Right lobe of liver (tissue), 6 donors: ENCODE data around the gene PSMD13. TPM values are rescaled to one million over a fixed set of nuclear protein-coding genes. Genes with fewer than 3 reads are reported as not detected.

Experiments used
- ATAC-seq, 4 donors: fragments of 200-7000 bp; cut with Tn5 transposase; one replicate each; pipeline ENCODE4 v1.9.1; 2020; ENCODE audit warnings: mild to moderate bottlenecking in 4 of 4, moderate library complexity in 4 of 4
- DNase-seq, 3 donors: peaks; one replicate each; pipeline ENCODE4 v3.0.0-alpha.2; 2020
- H3K27ac ChIP-seq, 3 donors: fragments of 200-600 bp; one replicate each; pipeline ENCODE4 v1.8.0; 2022
- H3K27me3 ChIP-seq, 2 donors: fragments of 200-600 bp; one replicate each; pipeline ENCODE4 v1.8.0; 2022
- H3K36me3 ChIP-seq, 4 donors: fragments of 200-600 bp; sonication (generic) in 1 of 4; one replicate each; pipeline versions ENCODE4 v1.5.1 to v1.8.0; 2017 to 2022; ENCODE audit warnings: control low read depth in 1 of 4
- H3K4me1 ChIP-seq, 4 donors: fragments of 200-600 bp; sonication (generic) in 1 of 4; one replicate each; pipeline versions ENCODE4 v1.5.1 to v1.8.0; 2017 to 2022; ENCODE audit warnings: control low read depth in 1 of 4
- H3K4me3 ChIP-seq, 3 donors: fragments of 200-600 bp; one replicate each; pipeline ENCODE4 v1.8.0; 2022
- H3K9me3 ChIP-seq, 4 donors: fragments of 200-600 bp; sonication (generic) in 1 of 4; one replicate each; pipeline versions ENCODE4 v1.5.1 to v1.8.0; 2017 to 2022; ENCODE audit warnings: control low read depth in 1 of 4
- POLR2A ChIP-seq: fragments of 450-650 bp; IDR thresholded peaks from one replicate; pipeline ENCODE4 v1.6.1; 2017; ENCODE audit warnings: antibody characterized with exemption, mild to moderate bottlenecking
- WGBS: methylation state at CpG from one replicate; pipeline ENCODE4 v1.1.6; 2018; ENCODE audit warnings: low coverage, low lambda C conversion rate; ENCODE audit not compliant: insufficient coverage; ENCODE audit errors: missing lambda C conversion rate; 5-methylcytosine and 5-hydroxymethylcytosine counted together
- intact Hi-C, 2 donors: fragments of 100-400 bp; cut with DNase I; formaldehyde crosslinking; loops; one replicate each; pipeline versions ENCODE4 v1.11.2 to v1.14.1; 2022
- total RNA-seq, 6 experiments: library from RNA; depleted of rRNA in 2 of 6; stranded (reverse); fragments of >200 nt in 2 of 6; fragmentation: NEBNext Ultra II Directional in 3 of 6; extraction: Animal tissue kit (Norgen Biotek cat#: 25700) in 3 of 6; gene quantifications; one replicate each; pipeline versions ENCODE4 v1.1.0 to v1.2.4, GENCODE V29; 2016 to 2023
- TF ChIP-seq, protein P1 (sequence below), 4 donors: fragments of 200-600 bp in 3 of 4; fragments of 450-650 bp in 1 of 4; IDR thresholded peaks; one replicate each; pipeline versions ENCODE4 v1.5.1 to v1.8.0; 2016 to 2022; ENCODE audit warnings: antibody characterized with exemption in 4 of 4, mild to moderate bottlenecking in 2 of 4
- donor health status: DM: no; HTN: yes; CAD: no.
- donor health status: DM: no; HTN: no; CAD: no.
- donor health status: DM: no; HTN: no; CAD: no.
- donor health status: DM: no; HTN: yes; CAD: no.
- donor health status: DM: no; HTN: yes; CAD: no.

The PSMD13 gene
- total RNA-seq, 6 experiments from 2014 or later: 46.1 to 71.5 (median 48.7) TPM

DNA sequence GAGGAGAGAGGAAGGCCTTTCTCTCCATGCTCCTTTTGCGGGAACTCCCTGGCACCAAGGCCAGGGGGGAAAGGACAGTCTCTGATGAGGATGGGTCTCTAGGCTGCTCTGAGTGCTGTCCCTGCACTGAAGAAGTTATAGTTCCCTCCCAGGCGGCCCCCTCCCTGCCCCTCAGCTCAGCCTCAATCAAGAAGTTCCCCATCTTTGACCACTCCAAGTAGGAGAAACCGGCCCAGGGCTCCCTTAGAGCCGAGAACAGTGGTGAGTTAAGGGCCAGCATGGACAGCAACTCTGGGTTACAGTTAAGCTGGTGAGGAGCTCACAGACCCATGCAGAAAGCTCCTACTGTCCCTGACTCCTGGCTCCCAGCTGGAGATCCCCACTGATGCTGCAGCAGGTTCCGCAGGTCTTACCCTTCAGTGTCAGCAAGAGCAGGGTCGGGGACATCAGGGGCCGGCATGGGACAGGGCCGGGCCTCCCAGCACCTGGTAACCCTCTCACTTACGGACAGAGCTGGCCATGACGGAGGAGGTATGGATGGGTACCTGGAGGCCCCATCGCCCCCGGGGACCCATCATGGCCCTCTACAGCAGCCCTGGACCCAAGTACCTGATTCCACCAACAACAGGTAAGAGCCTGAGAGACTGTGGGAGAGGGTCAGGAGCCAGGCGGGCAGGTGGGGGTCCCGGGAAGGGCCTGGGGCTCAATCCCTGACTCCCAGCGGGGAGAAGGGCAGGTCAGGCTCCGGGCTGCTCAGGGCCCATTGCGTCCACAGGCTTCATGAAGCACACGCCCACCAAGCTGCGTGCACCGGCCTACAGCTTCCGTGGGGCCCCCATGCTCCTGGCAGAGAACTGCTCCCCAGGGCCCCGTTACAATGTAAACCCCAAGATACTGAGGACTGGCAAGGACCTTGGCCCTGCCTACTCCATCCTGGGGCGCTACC lies 39.7 kb upstream of the PSMD13 start:
- no peaks in the 10 kb centered on the region for H3K9me3 ChIP-seq

DNA sequence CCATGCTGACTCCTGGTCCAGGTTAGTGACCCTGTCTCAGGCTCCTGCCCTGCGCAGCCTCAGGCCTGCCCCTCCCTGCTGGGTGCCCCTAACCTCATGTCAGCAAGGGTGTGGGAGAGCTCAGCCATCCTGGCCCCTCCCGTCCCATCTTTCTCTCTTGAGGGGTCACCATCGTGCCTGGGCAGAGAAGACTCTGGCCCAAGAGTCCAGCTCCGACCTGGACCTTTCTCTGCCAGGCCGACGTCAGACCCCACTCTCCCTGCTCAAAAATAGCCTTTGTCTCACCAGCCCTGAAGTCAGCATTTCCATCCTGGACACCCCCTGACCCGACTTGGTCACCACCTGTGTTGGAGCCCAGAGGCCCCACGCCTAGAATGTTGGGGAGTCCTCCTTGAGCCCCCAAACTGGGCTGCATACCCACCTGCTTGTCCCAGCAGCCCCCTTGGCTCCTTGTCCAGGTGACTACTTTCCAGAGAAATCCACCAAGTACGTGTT lies 39.0 kb upstream of the PSMD13 start:
- ATAC-seq (no peak), DNase-seq (no peak)
- intact Hi-C loops: no loop called here
- Histone ChIP-seq H3K36me3 (no peaks in the 10 kb centered on the region), H3K27me3 (no peaks in the 10 kb centered on the region), H3K9me3 (no peaks in the 10 kb centered on the region), H3K27ac (no peak overlapping the region), H3K4me3 (no peak overlapping the region), H3K4me1 (no peaks in the 10 kb centered on the region)
- WGBS: 70% methylated on average over 2 of the region's 9 CpGs
- TF ChIP-seq POLR2A: no peak
- TF ChIP-seq, protein P1, sequence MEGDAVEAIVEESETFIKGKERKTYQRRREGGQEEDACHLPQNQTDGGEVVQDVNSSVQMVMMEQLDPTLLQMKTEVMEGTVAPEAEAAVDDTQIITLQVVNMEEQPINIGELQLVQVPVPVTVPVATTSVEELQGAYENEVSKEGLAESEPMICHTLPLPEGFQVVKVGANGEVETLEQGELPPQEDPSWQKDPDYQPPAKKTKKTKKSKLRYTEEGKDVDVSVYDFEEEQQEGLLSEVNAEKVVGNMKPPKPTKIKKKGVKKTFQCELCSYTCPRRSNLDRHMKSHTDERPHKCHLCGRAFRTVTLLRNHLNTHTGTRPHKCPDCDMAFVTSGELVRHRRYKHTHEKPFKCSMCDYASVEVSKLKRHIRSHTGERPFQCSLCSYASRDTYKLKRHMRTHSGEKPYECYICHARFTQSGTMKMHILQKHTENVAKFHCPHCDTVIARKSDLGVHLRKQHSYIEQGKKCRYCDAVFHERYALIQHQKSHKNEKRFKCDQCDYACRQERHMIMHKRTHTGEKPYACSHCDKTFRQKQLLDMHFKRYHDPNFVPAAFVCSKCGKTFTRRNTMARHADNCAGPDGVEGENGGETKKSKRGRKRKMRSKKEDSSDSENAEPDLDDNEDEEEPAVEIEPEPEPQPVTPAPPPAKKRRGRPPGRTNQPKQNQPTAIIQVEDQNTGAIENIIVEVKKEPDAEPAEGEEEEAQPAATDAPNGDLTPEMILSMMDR (IDR thresholded peaks at IDR 0.05): no peak

More for the DNA sequence above, 39.7 kb upstream of the PSMD13 start:
- Histone ChIP-seq H3K36me3 (no peaks in the 10 kb centered on the region), H3K27ac (no peak overlapping the region), H3K4me1 (no peaks in the 10 kb centered on the region), H3K27me3 (no peaks in the 10 kb centered on the region), H3K4me3 (no peak overlapping the region)
- intact Hi-C loops: no loop called here
- no CpG with 5 or more reads among the region's 23 CpGs for WGBS
- ATAC-seq: no peak
- peak in 1 of 3 donors; percentile 11 for DNase-seq
- TF ChIP-seq, protein P1 (IDR thresholded peaks at IDR 0.05): no peak
- no peak for TF ChIP-seq POLR2A

DNA sequence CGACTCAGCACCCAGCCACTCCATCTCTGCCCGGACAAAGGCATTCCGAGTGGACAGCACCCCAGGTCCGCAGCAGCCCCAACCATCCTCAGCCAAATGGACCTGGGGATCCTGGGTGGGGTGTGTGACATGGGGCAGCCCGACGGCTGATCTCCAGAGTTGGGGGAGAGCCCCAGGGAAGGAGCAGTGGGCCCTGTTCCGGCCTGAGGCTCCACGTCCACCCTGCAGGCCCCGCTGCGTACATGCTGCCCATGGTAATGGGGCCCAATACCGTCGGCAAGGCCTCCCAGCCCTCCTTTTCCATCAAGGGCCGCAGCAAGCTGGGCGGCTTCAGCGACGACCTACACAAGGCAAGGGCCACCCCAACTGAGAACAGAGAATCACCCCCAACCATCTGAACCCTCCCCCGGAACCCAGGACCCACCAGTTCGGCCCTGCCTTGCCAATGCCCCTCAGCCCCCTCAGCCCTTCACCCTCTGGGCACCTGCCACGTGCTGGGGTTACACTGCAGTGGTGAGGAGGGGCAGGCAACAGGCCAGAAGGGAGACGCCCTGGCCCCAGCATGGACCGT lies 38.5 kb upstream of the PSMD13 start:
- ATAC-seq: no peak
- no peaks in the 10 kb centered on the region for H3K9me3 ChIP-seq
- no peak overlapping the region for H3K4me3 ChIP-seq
- peak in 2 of 3 donors; percentile 17 to 44 for DNase-seq
- no peaks in the 10 kb centered on the region for H3K4me1 ChIP-seq
- intact Hi-C loops: no loop called here
- no peak overlapping the region for H3K27ac ChIP-seq
- no peaks in the 10 kb centered on the region for H3K27me3 ChIP-seq
- 85% methylated on average over 4 of the region's 21 CpGs for WGBS
- TF ChIP-seq, protein P1 (IDR thresholded peaks at IDR 0.05): no peak
- no peak for TF ChIP-seq POLR2A
- H3K36me3 ChIP-seq: no peaks in the 10 kb centered on the region

GRCh38 chr11:199004-199581 lies 37.7 kb upstream of the PSMD13 start:
- DNase-seq: peak in 1 of 3 donors; percentile 40
- TF ChIP-seq, protein P1 (IDR thresholded peaks at IDR 0.05): no peak
- no peak for TF ChIP-seq POLR2A
- no peaks in the 10 kb centered on the region for H3K27me3 ChIP-seq
- no peak overlapping the region for H3K4me3 ChIP-seq
- no peak overlapping the region for H3K27ac ChIP-seq
- no peaks in the 10 kb centered on the region for H3K9me3 ChIP-seq
- no peaks in the 10 kb centered on the region for H3K4me1 ChIP-seq
- peak in 1 of 4 donors; percentile 5 for ATAC-seq
- 79% methylated on average over 2 of the region's 13 CpGs for WGBS
- H3K36me3 ChIP-seq: no peaks in the 10 kb centered on the region
- intact Hi-C loops: no loop called here
